GM19397 (cell line): ENCODE data around the gene HSPA1L.
"Not testable (repeated sequence)": the region's sequence is repeated elsewhere in the genome, so short reads cannot be mapped to it uniquely, and the experiment has no call there.

Experiments
- ATAC-seq: cut with Tn5 transposase; IDR thresholded peaks from one replicate; pipeline ENCODE4 v1.9.1; 2021; ENCODE audit warnings: mild to moderate bottlenecking, moderate library complexity; ENCODE audit not compliant: unreplicated experiment

HSPA1L gene

DNA sequence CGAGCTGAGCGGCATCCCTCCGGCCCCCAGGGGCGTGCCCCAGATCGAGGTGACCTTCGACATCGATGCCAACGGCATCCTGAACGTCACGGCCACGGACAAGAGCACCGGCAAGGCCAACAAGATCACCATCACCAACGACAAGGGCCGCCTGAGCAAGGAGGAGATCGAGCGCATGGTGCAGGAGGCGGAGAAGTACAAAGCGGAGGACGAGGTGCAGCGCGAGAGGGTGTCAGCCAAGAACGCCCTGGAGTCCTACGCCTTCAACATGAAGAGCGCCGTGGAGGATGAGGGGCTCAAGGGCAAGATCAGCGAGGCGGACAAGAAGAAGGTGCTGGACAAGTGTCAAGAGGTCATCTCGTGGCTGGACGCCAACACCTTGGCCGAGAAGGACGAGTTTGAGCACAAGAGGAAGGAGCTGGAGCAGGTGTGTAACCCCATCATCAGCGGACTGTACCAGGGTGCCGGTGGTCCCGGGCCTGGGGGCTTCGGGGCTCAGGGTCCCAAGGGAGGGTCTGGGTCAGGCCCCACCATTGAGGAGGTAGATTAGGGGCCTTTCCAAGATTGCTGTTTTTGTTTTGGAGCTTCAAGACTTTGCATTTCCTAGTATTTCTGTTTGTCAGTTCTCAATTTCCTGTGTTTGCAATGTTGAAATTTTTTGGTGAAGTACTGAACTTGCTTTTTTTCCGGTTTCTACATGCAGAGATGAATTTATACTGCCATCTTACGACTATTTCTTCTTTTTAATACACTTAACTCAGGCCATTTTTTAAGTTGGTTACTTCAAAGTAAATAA lies 2.2 kb upstream of the HSPA1L start:
- not testable (repeated sequence) for ATAC-seq

DNA sequence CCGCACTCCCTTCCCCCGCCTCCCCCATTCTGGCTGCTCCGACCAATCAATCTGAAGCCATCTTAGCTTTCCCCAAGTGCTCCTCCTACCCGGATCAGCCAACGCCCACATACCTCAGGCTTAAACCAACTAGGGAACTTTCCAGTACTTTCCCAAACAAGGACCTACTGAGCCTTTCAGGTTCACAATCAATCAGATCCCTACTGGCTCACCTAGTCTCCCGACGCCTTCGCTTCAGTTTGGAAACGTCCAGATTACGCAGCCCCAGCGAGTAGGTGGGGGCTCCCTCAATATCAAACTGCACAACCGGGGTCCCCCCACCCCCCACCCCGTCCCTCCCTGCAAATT lies 432 bp downstream of the HSPA1L start:
- ATAC-seq: no peak

DNA sequence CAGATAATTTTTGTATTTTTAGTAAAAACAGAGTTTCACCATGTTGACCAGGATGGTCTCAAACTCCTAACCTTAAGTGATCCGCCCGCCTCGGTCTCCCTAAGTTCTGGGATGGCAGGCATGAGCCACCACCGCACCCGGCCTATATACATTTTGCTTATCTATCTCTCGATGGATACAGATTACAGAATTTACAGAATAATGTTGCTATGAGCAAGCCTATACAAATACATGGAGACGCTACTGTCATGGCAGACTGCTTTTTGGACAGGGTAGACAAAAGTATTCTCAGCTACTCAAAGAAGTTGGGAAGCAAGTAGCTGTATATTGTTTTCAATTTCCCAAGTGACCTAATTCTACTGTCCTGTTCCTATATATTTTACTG lies 1.6 kb downstream of the HSPA1L start:
- no peak for ATAC-seq

DNA sequence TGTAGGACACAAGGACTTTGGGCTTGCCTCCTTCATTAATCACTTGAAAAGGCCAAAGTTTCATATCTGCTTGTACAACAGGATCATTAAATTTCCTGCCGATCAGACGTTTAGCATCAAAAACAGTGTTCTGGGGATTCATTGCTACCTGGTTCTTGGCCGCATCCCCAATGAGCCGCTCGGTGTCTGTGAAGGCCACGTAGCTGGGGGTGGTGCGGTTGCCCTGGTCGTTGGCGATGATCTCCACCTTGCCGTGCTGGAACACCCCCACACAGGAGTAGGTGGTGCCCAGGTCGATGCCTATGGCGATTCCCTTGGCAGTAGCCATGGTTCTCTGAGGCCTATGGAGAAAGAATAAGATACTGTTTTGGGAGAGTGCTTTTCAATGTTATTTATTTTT lies 3.4 kb downstream of the HSPA1L start:
- no peak for ATAC-seq

DNA sequence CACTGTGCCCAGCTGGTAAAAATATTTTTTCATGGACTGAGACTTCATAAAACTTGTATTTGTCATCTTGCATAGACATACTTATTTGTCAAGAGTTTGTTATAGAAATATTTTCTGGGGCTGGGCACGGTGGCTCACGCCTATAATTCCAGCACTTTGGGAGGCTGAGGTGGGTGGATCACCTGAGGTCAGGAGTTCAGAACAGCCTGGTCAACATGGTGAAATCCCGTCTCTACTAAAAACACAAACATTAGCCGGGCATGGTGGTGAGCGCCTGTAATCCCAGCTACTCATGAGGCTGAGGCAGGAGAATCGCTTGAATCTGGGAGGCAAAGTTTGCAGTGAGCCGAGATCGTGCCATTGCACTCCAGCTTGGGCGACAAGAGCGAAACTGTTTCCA lies 6.5 kb downstream of the HSPA1L start:
- ATAC-seq: not testable (repeated sequence)

DNA sequence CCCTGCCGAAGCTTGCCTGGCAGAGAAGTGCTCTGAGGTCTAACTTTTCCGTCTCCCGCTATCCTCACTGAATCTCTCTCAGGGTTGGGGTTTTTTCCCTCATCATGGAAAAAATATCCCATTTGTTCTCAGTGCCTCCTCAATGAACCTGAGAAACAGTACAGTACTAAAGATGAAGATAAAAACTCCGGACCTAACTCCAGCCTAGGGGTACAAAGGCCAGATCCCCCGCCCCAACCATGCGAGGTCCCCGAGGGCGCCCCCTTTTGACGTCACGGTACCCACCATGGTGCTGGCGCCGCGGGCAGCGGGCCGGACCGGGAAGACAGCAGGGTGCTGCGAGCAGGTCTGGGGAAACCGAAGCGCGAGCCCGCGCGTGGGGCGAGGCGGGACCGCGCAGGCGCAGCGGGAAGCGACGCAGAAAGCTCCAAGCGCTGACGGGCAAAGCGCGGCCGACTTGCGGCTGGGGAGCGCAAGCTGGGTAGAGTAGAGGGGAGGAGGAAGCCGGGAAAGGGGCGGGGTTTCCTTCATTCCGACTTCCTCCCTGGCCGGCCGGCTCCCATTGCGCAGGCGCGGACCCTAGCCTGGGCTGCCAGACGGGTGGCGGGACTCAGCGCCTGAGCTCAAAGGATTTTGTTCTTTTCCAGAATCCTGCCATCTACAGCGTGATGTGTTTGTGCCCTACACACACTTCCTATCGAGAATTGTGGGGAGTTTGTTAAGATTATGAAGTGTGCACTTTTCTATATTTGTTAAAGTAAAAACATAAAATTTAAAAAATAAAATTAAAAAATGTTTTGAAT lies 8.4 kb downstream of the HSPA1L start, which contains the start of gene LSM2:
LSM2 (minus strand) TSS at position 497 of the 803 bp plus-strand sequence; CDS start at position 288, 209 bp downstream.
- peak; percentile 88 for ATAC-seq

DNA sequence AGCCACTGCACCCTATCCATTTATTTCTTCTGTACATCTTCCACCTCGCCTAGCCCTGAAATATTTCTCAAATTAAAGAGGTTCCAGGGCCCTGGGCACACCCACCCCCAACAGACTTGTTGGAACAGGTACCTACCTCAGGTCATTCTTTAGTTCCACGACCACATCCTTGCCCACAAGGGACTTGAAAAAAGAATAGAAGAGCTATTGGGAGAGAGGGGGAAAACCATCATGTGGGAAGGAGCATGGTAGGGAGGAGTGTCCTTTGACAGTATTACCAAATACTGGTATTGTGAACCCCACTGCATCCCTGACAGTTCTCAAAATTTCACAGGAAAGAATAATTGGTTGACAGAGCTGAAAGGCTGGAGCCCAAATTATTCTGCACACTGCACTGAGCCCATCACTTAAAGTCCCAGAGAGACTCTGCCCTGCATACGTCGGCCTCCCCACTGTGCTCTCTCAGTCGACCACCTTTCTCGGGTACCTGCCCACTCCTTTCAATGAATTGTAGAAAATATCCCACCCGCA lies 9.1 kb downstream of the HSPA1L start:
- no peak for ATAC-seq

DNA sequence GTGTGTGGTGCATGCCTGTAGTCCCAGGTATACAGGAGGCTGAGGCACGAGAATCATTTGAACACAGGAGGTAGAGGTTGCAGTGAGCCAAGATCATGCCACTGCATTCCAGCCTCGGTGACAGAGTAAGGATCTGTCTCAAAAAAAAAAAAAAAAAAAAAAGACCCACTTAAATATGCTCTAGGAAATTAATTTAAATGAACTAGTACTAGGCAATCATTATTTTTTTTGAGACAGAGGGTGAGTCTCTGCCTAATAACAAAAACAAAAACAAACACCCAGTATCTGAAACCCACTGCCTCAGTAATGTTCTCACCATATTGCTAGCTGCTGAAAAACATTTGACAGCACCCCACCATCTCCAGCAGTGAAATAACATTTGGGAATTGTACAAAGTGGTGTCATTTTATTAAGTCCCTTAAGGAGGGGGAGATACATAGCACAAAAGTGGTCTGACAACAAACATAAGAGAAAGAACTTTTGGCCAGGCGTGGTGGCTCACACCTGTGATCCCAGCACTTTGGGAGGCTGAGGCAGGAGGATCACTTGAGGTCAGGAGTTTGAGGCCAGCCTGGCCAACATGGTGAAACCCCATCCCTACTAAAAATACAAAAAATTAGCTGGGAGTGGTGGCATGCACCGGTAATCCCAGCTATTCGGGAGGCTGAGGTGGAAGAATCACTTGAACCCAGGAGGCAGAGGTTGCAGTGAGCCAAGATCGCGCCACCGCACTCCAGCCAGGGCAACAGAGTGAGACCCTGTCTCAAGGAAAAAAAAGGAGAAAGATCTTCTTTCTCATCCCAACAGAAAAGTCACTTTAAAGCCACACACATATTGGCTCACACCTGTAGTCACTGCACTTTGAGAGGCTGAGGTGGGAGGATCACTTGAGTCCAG lies 13.8 kb downstream of the HSPA1L start:
- ATAC-seq: not testable (repeated sequence)

DNA sequence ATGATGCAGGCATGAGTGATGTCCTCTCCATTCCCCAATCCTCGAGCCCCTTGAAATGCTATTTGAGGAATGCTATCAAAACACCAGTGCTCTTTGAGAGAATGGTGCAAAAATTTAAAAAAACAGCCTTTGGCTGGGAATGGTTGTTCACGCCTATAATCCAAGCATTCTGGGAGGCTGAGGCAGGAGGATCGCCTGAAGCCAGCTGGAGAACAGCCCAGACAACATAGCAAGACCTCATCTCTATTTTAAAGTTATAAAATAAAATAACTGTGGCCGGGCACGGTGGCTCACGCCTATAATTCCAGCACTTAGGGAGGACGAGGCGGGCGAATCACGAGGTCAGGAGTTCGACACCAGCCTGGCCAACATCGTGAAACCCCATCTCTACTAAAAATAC lies 15.3 kb downstream of the HSPA1L start:
- no peak for ATAC-seq

DNA sequence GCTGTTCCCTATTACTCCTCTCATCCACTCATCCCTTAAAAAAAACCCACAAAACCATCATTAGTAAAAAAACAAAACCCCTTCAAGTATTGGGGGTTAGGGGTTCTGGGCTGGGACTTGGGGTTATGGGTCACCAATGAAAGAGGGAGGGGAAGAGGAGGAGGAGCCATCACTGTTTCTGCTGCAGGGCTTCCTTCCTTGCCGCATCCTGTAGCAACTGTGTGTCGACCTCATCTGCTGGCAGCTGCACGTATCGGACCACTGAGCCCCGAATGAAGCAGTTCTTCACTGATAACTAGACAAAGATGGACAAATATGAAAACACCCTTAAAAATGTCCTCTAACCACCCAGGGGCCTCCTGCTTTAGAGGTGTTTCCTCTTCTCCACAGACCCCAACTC lies 17.5 kb downstream of the HSPA1L start:
- no peak for ATAC-seq

DNA sequence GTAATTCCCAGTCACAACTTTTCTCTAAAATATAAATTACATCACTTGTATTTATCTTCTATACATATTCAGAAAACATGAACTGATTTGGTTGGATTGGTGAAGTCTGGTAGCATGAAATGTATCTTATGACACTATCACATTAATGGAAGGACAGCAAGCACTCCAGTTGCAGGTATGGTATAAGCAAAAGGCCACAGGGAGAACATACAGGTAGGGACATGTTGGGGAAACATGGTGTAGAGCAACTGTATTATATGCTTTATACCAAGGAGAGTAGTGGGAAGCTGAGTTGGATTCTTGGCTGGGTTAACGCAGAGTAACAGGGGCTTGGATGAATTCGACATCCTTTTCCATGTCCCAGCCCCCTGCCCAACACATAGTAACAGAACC lies 18.1 kb downstream of the HSPA1L start:
- ATAC-seq: no peak

DNA sequence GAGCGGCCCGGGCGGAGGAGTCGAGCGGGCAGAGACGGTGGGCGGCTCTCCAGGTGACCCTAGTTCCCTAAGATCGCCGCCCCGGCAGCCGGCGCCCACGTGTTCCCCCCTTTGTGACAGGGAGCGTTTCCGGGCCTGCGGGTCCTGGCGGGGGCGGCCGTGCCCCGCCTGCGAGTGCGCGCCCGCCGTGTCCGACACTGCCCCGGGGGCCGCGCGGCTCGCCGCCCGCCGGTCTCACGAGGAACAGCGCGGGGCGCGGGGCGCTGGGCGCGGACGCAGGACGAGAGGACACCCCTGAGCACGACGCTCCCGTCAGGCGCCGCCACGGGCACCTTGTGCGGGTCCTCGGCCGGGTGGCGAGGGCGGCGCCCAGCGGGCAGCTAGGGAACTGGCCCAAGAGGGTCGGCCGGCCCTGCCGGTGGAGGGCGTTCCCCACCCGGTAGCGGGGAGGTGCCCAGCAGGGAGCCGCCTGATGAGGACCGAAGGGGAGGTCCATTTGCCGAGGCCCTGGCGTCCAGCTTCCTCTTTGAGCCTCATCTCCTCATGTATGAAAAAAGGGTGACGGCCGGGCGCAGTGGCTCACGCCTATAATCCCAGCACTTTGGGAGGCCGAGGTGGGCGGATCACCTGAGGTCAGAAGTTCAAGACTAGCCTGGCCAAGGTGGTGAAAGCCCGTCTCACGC lies 19.3 kb downstream of the HSPA1L start, which contains the start of gene VARS1:
VARS1 (minus strand) TSS at position 137 of the 683 bp plus-strand sequence. CDS start 535 bp downstream, outside the sequence.
- peak; percentile 87 for ATAC-seq

DNA sequence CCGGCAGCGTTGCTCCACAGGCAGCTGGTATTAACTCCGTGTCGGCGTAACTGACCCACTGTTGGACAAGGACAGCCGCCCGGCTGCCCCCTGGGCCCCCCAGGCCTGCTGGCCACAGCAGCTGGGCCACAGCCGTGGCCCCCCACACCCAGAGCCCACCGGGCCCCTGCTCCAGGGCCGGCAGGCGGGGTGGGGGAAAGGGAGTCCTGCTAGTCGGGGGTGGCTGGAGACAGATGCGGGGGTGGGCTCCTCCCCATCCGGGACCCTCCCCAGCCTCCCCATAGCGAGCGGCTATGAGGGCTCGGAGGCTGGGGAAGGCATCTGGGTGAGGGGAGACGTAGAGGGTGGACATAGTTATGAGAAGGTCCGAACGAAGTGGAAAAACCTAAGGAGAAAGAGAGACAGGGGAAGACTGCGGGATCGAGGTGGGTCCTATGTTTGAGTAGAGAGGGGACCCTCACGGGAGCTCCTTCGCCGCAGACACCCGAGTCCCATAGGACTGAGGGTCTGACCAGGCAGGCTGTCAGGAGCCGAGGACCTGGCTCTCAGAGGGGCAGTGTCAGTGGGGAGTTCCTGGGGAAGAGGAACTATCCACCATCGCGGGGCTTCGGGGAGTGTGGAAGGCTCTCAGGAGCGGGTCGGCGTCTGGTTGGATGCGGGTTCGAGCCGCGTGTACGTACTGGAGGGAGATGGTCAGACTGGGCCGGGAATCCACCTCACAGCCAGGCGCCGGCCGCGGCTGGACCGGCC lies 20.0 kb downstream of the HSPA1L start:
- ATAC-seq: no peak

DNA sequence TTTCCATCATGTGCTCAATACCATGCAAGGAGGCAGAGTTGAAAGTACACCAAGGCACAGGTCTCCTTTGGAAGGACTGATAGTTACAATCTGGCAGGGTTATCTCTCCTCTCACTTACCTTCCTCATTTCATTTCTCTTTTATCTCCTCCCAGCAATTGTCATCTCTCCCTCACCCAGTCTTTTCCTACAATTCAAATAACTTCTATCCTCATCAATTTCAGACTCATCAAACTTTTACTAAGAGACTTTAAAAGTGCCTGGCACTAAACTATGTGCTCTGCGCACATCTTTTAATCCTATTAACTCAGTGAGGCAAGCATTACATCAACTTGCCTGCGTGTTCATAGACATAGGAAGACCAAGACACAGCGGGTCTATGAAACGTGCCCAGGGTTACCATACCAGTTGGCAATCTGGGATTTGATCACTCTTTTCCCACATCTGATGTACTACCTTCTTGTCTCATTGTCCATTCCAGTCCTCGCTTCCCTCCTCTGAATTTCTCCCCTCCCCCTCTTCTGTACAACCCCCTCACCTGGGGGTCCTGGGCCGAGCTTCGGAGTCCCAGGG lies 20.7 kb downstream of the HSPA1L start:
- no peak for ATAC-seq

DNA sequence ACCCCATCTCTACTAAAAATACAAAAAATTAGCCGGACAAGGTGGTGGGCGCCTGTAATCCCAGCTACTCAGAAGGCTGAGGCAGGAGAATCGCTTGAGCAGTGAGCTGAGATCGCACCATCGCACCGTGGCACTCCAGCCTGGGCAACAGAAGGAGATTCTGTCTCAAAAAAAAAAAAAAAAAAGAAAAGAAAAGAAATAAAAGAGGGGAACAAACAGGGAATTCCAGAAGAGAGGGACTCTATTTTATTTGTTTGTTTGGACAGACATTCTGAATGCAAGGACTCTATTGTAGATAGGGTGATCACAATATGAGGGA lies 21.2 kb downstream of the HSPA1L start:
- ATAC-seq: not testable (repeated sequence)

DNA sequence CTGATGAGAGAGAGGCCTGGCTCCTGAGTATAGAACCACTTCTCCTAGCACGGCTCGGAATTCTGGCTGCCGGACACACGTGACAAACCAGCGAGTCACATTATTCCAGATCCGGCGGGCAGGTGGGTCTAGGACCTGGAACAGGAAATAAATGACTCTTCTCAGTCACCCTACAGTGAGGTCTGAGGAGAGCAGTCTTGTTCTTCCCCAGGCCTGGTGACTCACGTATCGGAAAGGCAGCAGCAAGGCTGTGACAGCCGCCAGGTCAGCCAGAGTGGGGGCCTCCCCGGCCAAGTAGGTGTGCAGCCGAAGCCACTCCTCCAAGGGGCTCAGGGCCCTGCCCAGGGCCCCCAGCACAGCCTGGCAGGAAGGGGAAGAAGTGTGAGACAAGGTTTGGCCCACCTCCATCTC lies 22.3 kb downstream of the HSPA1L start:
- ATAC-seq: no peak

DNA sequence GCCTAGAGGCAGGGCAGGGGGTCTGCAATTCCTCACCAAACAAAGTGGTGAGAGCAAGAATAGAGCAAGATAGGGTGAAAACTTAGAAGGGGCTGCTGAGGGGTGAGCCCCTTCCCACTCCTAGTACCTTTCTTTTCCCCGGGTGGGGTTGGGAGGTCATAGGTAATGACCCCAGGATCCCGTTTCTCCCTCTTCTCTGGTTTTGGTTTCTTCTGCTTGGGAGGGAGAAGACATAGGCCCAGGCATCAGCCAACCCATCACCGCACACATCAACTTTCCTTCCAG lies 23.1 kb downstream of the HSPA1L start:
- no peak for ATAC-seq

DNA sequence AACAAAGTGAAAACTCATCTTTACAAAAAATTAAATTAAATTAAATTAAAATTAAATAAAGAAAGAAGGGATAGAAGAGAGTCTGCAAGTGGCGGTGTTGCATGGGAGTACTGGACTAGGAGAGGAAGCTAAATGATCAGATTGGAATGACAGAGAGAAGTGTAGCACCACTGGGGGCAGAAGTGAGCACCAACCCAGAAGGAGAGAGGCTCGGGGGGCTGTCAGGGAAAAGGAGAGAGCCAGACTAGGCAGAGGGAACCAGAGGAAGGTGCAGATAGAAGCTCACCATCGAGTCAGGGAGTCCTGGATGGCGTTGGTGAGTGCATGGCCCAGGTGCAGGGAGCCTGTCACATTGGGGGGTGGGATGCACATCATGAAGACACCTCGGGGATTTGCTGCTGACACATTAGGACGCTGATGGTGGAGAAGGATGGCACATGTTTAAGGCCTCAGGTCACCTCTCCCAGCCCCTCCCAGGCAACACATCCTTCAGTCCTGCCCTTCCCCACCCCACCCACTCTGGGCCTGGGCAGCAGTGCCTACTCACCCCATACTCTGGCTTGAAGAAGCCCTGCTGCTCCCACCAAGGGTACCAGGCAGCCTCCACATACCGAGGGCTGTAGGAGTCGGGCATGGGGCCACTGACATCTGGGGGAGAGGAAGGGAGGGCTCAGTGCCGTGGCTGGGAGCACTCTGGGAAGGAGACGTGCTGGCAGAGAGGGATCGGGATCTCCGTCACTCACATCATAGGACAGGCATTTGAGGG lies 23.6 kb downstream of the HSPA1L start:
- ATAC-seq: no peak

DNA sequence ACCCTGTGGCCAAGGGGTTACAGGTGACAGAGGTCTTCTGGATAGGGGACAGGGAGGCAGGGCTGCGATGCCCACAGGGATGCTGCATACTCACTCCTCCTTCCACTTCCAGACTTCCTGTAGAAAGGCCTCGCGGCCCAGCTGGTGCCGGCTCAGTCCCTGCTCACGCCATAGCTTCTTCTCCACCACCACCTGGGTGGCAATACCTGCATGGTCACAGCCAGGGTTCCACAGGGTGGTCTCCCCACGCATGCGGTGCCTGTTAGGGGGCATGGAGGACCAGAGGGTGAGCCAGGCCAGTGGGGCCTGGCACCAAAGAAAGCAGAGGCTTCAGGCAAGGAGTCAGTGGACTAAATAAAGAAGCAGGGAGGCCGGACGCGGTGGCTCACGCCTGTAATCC lies 29.6 kb downstream of the HSPA1L start:
- no peak for ATAC-seq
